OCI-LY1 (cell line): ENCODE results near the gene C22orf31.
"Not testable (repeated sequence)": the region's sequence is repeated elsewhere in the genome, so short reads cannot be mapped to it uniquely, and the experiment has no call there.

Experiments
- H2AFZ ChIP-seq: fragments of 200-600 bp; sonication (generic), shearing (Covaris generic); 2 replicates; pipeline ENCODE4 v1.6.0; 2014; ENCODE audit warnings: antibody characterized with exemption, mild to moderate bottlenecking, low read length
- H3F3A ChIP-seq: fragments of 200-600 bp; sonication (generic), shearing (Covaris generic); 2 replicates; pipeline ENCODE4 v1.6.0; 2014; ENCODE audit warnings: mild to moderate bottlenecking, antibody characterized with exemption, low read length, moderate library complexity; ENCODE audit not compliant: insufficient read depth
- H3K27ac ChIP-seq: fragments of 200-600 bp; sonication (generic); 2 replicates; pipeline ENCODE4 v1.5.1; 2014; ENCODE audit warnings: low read length, mixed run types, mild to moderate bottlenecking, low read depth; ENCODE audit not compliant: poor library complexity, severe bottlenecking
- H3K27me3 ChIP-seq: fragments of 200-600 bp; sonication (generic); 2 replicates; pipeline ENCODE4 v1.6.0; 2014; ENCODE audit warnings: antibody characterized with exemption, mild to moderate bottlenecking, low read length, moderate library complexity; ENCODE audit not compliant: insufficient read depth
- H3K36me3 ChIP-seq: fragments of 200-600 bp; sonication (generic); 2 replicates; pipeline ENCODE4 v1.6.1; 2014; ENCODE audit warnings: mild to moderate bottlenecking, antibody characterized with exemption, low read length, moderate library complexity, mixed read lengths; ENCODE audit not compliant: insufficient read depth
- H3K4me1 ChIP-seq: fragments of 200-600 bp; sonication (generic); 2 replicates; pipeline ENCODE4 v1.5.1; 2014; ENCODE audit warnings: mild to moderate bottlenecking, low read length, moderate library complexity; ENCODE audit not compliant: insufficient read depth, severe bottlenecking
- H3K4me2 ChIP-seq: fragments of 200-600 bp; sonication (generic), shearing (Covaris generic); 2 replicates; pipeline ENCODE4 v1.6.1; 2014; ENCODE audit warnings: low read length
- H3K4me3 ChIP-seq: fragments of 200-600 bp; sonication (generic); 2 replicates; pipeline ENCODE4 v1.5.1; 2014; ENCODE audit warnings: low read length, low read depth, mild to moderate bottlenecking, mixed read lengths; ENCODE audit not compliant: poor library complexity, severe bottlenecking
- H3K79me2 ChIP-seq: fragments of 200-600 bp; shearing (Covaris generic); 2 replicates; pipeline ENCODE4 v1.6.1; 2016; ENCODE audit warnings: mixed run types, low read length, mixed read lengths; ENCODE audit not compliant: insufficient read depth
- H3K9ac ChIP-seq: fragments of 200-600 bp; sonication (generic), shearing (Covaris generic); 2 replicates; pipeline ENCODE4 v1.6.1; 2014; ENCODE audit warnings: mild to moderate bottlenecking, low read length, mixed read lengths
- H3K9me2 ChIP-seq: fragments of 200-600 bp; sonication (generic), shearing (Covaris generic); 2 replicates; pipeline ENCODE4 v1.6.1; 2014; ENCODE audit warnings: low read depth, mild to moderate bottlenecking, low read length, mixed read lengths
- H3K9me3 ChIP-seq: fragments of 200-600 bp; shearing (Covaris generic); 2 replicates; pipeline ENCODE4 v1.6.1; 2014; ENCODE audit warnings: low read length, mixed read lengths
- H4K20me1 ChIP-seq: fragments of 200-600 bp; sonication (generic), shearing (Covaris generic); 2 replicates; pipeline ENCODE4 v1.6.0; 2016; ENCODE audit warnings: mild to moderate bottlenecking, low read length; ENCODE audit not compliant: insufficient read depth
- EZH2 ChIP-seq: fragments of 200-600 bp; sonication (generic), shearing (Covaris generic); IDR thresholded peaks from 2 replicates; pipeline ENCODE4 v1.8.0; 2017; ENCODE audit warnings: borderline replicate concordance, mixed run types, mild to moderate bottlenecking, antibody characterized with exemption, low read length, moderate library complexity, mixed read lengths
- TF ChIP-seq, protein P1 (sequence below): fragments of 200-600 bp; sonication (generic), shearing (Covaris generic); IDR thresholded peaks from 2 replicates; pipeline ENCODE4 v1.5.1; 2017; ENCODE audit warnings: mild to moderate bottlenecking, antibody characterized with exemption, low read length, moderate library complexity, mixed read lengths

C22orf31 gene

DNA sequence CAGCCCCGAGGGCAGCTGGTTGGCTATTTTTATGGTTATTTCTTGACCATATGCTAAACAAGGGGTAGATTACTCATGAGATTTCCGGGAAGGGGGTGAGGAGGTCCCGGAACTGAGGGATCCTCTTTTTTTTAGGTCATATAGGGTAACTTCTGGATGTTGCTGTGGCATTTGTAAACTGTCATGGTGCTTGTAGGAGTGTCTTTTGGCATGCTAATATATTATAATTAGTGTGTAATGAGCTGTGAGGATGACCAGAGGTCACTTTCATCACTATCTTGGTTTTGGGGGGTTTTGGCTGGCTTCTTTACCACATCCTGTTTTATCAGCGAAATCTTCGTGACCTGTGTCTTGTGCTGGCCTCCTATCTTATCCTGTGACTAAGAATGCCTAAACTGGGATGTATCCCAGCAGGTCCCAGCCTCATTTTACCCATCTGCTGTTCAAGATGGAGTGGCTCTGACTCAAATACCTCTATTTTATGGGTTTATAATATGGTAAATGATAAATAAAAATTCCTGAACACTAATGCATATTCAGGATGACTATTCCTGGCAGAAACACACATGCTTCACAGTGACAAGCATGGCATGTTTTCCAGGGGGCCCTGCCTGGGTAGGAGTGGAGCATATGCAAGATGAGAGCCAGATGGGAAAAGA is 22.4 kb upstream of the C22orf31 start:
- peaks cover 15% of the 10 kb centered on the region for H3K4me1 ChIP-seq
- no peaks in the 10 kb centered on the region for H3K9me3 ChIP-seq
- TF ChIP-seq EZH2, result no peak
- TF ChIP-seq, protein P1, sequence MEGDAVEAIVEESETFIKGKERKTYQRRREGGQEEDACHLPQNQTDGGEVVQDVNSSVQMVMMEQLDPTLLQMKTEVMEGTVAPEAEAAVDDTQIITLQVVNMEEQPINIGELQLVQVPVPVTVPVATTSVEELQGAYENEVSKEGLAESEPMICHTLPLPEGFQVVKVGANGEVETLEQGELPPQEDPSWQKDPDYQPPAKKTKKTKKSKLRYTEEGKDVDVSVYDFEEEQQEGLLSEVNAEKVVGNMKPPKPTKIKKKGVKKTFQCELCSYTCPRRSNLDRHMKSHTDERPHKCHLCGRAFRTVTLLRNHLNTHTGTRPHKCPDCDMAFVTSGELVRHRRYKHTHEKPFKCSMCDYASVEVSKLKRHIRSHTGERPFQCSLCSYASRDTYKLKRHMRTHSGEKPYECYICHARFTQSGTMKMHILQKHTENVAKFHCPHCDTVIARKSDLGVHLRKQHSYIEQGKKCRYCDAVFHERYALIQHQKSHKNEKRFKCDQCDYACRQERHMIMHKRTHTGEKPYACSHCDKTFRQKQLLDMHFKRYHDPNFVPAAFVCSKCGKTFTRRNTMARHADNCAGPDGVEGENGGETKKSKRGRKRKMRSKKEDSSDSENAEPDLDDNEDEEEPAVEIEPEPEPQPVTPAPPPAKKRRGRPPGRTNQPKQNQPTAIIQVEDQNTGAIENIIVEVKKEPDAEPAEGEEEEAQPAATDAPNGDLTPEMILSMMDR, result no peak
- no peaks in the 10 kb centered on the region for H3F3A ChIP-seq
- H3K9ac ChIP-seq, result no peak overlapping the region
- no peaks in the 10 kb centered on the region for H4K20me1 ChIP-seq
- H3K4me3 ChIP-seq, result no peak overlapping the region
- H2AFZ ChIP-seq, result no peak overlapping the region
- no peaks in the 10 kb centered on the region for H3K27me3 ChIP-seq
- no peaks in the 10 kb centered on the region for H3K79me2 ChIP-seq
- H3K9me2 ChIP-seq, result no peaks in the 10 kb centered on the region
- H3K4me2 ChIP-seq, result no peak overlapping the region
- H3K27ac ChIP-seq, result no peak overlapping the region
- no peaks in the 10 kb centered on the region for H3K36me3 ChIP-seq

DNA sequence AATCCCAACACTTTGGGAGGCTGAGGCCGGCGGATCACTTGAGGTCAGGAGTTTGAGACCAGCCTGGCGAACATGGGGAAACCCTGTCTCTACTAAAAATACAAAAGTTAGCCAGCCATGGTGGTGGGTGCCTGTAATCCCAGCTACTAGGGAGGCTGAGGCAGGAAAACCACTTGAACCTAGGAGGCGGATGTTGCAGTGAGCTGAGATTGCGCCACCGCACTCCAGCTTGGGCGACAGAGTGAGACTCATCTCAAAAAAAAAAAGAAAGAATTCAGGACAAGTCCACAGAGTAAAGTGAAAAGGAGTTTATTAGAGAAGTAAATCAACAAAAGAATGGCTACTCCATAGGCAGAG is 21.9 kb upstream of the C22orf31 start:
- H3K9ac ChIP-seq, H3K9me3 ChIP-seq, H3K4me2 ChIP-seq, H3K27me3 ChIP-seq, H3K27ac ChIP-seq, H3K36me3 ChIP-seq, H3K9me2 ChIP-seq, H3F3A ChIP-seq, H4K20me1 ChIP-seq, H2AFZ ChIP-seq, H3K4me3 ChIP-seq, H3K79me2 ChIP-seq: not testable (repeated sequence)
- H3K4me1 ChIP-seq, result peaks cover 20% of the 10 kb centered on the region

DNA sequence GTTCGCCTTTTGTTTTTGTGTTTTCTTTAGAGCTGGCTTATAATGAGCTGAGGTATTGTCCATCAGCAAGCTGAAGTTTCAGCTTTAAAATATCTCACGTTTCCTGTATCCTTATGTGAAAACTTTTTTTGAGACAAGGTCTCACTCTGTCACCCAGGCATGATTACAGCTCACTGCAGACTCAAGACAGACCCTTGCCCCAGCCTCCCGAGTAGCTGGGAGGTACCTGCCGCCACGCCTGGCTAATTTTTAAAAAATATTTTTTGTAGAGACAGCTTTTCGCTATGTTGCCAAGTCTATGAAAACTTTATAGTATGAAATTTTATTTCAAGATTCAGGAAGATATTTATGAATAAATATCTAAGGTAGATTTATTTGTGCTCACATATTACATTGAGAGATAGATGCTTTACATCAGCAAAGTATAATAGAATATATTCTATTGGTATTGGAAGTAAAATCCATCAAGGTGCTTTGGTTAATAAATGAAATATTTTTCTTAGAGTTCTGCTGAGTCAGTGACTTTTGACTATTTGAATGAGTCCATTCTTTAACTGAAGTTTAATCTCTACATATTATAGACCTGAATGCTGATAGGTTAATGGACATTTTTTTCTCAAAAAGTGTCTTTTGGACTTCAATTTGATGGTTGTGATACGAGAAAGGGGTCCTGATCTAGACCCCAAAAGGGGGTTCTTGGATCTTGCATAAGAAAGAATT is 21.4 kb upstream of the C22orf31 start:
- no peaks in the 10 kb centered on the region for H3K9me3 ChIP-seq
- no peak overlapping the region for H2AFZ ChIP-seq
- peaks cover 26% of the 10 kb centered on the region for H3K4me1 ChIP-seq
- no peak overlapping the region for H3K9ac ChIP-seq
- no peaks in the 10 kb centered on the region for H4K20me1 ChIP-seq
- H3F3A ChIP-seq, result no peaks in the 10 kb centered on the region
- H3K27me3 ChIP-seq, result no peaks in the 10 kb centered on the region
- no peaks in the 10 kb centered on the region for H3K9me2 ChIP-seq
- no peak overlapping the region for H3K27ac ChIP-seq
- no peak overlapping the region for H3K4me3 ChIP-seq
- no peaks in the 10 kb centered on the region for H3K36me3 ChIP-seq
- no peaks in the 10 kb centered on the region for H3K79me2 ChIP-seq
- no peak for TF ChIP-seq EZH2
- TF ChIP-seq, protein P1, result no peak
- H3K4me2 ChIP-seq, result no peak overlapping the region
